Right ventricle myocardium superior (tissue), 1 donor: ENCODE data around the gene PDK1. TPM values are rescaled to one million over a fixed set of nuclear protein-coding genes. Genes with fewer than 3 reads are reported as not detected.
A peak's percentile ranks its signal among the peaks of the same experiment; 100 is the strongest.
"Not testable (repeated sequence)": the region's sequence is repeated elsewhere in the genome, so short reads cannot be mapped to it uniquely, and the experiment has no call there.

Source experiments
- ATAC-seq: fragments of 200-7000 bp; cut with Tn5 transposase; one replicate; pipeline ENCODE4 v1.9.1; 2020; ENCODE audit warnings: mild to moderate bottlenecking; ENCODE audit not compliant: poor library complexity
- DNase-seq: peaks from one replicate; pipeline ENCODE4 v3.0.0-alpha.2; 2020
- intact Hi-C: fragments of 100-400 bp; cut with DNase I; formaldehyde crosslinking; loops from one replicate; pipeline ENCODE4 v1.11.2; 2022
- total RNA-seq: library from RNA; stranded (reverse); fragmentation: NEBNext Ultra II Directional; extraction: Animal tissue kit (Norgen Biotek cat#: 25700); gene quantifications from one replicate; pipeline ENCODE4 v1.2.1, GENCODE V29; 2021
- donor health status: DM: no; HTN: yes; CAD: no; lungs with severe emphysema.

PDK1 gene
- total RNA-seq, 1 donor from 2014 or later: 38.3 TPM

DNA sequence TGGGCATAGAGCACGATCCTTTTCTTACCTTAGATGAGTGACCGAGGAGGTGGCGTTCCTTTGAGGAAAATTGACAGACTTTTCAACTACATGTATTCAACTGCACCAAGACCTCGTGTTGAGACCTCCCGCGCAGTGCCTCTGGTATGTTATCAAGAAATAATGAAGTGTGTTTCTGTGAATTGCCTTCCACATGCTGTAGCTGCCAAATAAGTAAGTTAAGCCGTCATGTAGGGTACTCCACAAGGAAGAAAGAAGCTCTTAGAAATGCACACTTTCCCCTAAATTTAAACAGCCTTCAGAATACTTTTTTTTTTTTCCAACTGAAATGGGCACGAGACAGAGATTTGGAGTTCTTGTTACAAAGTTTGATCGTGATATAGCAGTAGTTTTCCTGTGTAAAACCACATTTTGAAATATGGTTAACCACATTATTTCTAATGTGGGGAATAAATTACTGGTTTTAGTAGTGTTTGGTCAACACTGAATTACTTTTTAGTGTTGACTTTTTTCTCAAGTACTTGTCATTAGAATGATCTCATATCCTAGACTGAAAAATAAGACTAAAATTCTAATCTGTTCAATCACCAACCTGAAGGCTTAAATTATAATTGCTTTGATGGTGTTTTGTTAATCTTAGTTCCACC lies 30.5 kb downstream of the PDK1 start:
- no peak for ATAC-seq
- DNase-seq: no peak
- intact Hi-C loops: no loop called here

DNA sequence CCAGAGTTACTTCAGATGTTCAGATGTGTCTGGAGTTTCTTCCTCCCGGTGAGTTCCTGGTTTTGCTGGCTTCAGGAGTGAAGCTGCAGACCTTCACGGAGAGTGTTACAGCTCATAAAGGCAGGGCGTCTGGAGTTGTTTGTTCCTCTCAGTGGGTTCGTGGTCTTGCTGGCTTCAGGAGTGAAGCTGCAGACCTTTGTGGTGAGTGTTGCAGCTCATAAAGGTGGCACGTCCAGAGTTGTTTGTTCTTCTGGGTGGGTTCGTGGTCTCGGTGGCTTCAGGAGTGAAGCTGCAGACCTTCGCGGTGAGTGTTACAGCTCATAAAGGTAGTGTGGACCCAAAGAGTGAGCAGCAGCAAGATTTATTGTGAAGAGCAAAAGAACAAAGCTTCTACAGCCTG lies 31.3 kb downstream of the PDK1 start:
- ATAC-seq, DNase-seq, intact Hi-C loops: not testable (repeated sequence)

DNA sequence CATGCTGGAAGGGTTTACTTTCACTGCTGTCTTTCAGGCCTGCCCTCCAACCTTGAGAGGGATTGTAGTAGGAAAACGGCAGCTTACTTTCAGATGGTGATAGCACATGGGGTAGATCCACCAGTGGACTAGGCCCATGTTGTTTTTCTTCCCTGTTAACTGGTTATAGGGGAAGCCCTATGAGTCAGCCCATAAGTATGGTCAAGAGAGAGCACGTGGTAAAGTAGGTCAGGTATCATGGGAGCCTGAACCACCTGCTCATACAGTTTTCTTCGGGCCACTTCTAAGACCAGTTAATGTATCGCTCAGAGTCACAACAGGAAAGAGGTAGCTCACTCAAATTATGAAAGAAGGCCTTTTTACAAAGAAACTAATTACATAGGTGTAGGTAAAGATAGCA lies 33.0 kb downstream of the PDK1 start:
- DNase-seq (no peak), ATAC-seq (no peak)
- intact Hi-C loops: no loop called here

DNA sequence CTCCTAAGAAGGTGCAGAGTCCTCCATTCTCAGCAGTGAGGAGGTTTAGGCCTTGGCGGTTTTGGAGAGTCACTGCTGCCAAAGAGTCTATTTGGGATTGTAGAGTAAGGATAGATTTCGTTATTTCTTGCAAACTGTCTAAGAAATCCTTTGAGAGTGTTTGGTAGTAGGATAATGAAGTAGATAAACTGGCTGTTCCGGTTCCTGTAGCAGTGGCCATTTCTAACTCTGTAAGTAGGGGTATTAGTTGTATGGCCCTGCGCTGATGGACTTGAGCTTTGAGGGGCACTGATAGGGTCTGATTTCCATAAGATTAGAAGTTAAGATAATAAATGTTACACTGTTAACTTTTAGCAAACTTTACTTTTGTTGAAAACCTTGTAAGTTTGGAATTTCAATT lies 35.5 kb downstream of the PDK1 start:
- intact Hi-C loops, ATAC-seq, DNase-seq: not testable (repeated sequence)

DNA sequence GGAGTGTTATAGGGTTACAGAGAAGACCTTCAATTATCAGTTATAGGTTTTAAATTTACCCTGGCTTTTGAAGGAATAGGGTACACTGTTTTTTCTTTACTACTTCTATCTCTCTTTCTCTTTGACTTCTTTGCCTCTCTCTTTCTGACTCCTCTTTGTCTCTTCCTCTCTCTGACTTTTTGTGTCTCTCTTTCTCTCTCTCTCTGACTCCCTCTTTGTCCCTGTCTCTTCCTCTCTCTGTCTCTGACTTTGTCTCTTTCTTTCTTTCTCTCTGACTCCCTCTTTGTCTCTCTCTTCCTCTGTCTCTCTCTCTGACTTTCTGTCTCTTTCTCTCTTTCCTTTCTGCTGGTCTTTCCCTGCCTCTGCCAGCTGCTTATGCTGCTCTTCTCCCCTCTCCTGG lies 36.3 kb downstream of the PDK1 start:
- DNase-seq, ATAC-seq, intact Hi-C loops: not testable (repeated sequence)

DNA sequence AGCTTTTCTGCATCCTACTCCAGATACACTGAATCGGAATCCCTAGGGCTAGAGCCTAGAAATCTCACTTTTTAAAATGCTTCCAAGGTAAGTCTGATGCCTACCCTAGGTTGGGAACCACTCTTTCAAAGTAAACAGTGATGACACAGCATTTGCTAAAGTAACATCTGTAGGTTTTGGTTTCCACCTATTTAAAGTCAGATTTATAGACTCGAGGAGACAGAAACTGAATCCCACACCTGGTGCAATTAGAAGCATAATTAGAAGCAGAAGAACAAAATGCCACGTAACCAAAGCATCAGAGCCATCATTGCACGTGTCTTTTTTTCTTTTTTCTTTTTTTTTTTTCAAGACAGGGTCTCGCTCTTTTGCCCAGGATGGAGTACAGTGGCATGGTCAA lies 40.9 kb downstream of the PDK1 start:
- DNase-seq (no peak), ATAC-seq (no peak)
- intact Hi-C loops: no loop called here

DNA sequence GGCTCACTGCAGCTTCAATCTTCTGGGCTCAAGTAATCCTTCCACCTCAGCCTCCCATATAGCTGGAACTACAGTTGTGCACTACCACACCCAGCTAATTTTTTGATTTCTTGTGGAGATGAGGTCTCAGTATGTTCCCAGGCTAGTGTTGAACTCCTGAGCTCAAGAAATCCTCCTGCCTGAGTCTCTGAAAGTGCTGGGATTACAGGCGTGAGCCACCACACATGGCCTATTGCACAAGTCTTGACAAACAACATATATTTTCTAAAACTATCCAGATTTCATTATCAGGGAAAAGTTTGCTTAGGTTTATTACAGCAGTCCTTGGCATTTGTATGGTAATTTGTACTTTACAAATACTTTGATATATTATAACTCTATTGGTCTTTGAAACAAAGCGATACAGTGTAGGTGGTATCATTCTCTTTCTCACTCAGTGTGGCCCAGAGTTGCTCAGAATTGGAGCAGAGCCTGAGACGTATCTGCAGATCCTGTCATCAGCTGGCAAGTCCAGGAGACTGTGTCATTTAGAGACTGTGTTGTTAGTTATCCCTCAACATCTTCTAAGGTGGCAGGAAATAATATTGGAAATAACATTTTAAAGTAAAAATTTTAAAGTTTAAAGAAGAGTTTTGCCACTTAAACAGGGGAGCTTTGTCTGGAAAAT lies 41.4 kb downstream of the PDK1 start:
- intact Hi-C loops: no loop called here
- peak; percentile 62 for ATAC-seq
- DNase-seq: no peak

DNA sequence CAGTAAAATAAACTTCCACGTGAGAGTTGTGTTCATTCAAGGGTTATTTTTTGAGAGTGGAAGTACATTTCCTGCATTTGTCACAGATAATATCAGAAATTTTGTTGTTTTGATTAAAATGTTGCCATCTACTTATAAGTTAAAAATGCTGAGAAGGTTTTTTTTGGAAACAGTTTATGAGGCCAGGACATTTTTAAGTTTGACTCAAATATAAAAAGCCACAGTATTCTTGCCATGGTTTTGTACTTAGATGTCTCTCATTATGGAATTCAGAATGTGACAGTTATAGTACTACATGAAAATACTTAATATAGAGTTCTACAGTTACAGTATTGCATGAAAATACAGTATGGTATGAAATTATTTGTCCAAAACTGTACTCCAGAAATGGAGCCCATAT lies 44.1 kb downstream of the PDK1 start:
- intact Hi-C loops: no loop called here
- ATAC-seq (no peak), DNase-seq (no peak)

DNA sequence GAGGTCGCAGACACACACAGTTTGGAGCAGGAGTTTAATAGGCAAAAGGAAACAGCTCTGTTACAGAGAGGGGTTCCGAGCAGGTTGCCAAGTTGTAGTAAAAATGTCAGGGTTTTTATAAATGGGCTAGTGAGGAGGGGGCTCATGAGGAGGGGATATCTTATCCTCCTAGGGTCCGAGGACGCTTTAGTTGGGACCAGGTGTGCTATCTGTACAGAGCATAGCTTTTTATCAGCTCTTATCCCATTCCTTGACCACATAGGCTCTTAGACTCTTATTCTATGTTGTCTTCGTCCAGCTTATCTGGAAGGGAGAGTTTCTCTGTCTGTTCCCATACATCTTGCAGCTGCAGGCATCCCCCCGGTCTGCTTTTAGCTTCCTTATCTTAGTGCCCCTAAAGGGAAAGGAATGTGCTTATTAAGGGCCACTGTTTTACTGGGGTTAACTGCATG lies 44.7 kb downstream of the PDK1 start:
- intact Hi-C loops: no loop called here
- DNase-seq (no peak), ATAC-seq (no peak)

DNA sequence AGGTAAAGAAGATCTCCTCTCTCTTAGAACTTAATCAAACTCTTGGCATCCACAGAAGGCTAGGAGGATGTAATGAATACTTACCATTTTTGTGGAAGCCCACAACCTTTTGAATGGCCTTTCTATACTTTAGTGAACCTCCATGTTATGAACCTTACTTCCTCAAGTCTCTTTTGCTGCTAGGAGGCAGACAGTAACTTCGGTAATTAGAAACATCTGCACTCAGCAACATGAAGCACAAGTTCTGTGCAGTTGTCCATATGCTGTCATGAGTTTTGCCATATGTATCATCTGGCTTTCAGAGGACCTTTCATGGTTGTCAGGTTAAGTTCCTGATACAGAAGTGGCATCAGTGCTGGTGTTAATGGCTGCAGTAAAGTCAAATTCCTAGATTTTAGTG lies 50.4 kb downstream of the PDK1 start:
- intact Hi-C loops: no loop called here
- no peak for ATAC-seq
- no peak for DNase-seq

DNA sequence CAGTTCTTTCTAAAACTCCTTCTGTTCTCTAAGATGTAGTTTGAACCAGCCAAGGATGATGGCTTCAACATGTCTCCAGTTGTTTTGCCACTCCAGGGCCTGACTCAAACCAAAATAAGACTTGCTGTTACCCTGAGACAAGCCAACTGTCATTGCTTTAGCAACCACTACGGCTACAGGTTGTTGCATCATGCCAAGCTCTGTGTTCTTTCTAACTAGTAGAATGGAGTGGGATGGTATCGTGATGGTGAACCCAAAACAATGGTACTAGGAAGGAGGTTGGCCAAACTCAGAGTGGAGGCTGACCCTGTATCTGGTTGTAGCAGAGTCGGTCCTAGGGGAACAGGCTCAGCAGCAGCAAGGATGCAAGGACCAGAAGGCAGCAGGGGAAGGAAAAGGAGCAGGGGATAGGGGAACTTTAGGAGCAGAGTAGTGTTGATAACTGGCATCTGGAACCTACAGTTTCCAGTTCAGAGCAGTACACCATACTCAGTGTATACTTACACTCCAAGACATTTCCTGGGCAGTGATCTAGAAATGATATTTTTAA lies 51.6 kb downstream of the PDK1 start:
- DNase-seq (no peak), ATAC-seq (no peak)
- intact Hi-C loops: no loop called here

DNA sequence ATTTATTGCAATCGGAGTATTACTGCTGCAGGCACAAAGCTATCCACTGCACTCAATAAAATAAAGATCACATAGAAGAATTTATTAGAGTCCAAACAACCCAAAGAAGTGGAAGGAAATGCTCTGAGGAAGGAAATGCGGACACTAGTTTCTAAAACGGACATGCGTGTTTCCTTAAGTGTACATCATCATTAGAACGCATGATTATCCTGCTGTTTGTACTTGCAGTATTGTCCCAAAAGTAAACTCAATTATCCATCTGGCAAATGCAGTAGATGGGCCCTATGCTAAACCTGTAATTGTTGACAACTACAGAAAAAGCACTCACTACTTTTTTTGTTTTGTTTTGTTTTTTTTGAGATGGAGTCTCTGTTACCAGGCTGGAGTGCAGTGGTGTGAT lies 53.6 kb downstream of the PDK1 start:
- intact Hi-C loops: no loop called here
- DNase-seq (no peak), ATAC-seq (no peak)

DNA sequence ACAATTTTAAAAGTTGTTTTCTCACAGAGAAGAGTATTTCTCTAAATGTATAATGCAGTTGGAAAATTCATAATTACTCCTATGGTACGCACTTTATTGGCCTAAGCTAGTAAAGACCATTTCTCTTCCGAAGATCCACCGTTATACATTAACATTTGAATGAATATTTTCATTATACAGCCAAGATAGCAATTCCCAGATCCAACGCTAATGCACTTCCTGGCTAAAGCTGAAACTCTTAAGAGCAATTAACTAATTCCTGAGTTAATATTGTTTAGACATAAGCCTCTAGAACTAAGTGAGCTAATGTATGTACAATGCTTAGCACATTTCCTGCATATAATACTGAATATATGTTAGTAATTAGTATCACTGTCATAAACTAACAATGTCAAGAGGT lies 56.2 kb downstream of the PDK1 start:
- no peak for DNase-seq
- no peak for ATAC-seq
- intact Hi-C loops: no loop called here

DNA sequence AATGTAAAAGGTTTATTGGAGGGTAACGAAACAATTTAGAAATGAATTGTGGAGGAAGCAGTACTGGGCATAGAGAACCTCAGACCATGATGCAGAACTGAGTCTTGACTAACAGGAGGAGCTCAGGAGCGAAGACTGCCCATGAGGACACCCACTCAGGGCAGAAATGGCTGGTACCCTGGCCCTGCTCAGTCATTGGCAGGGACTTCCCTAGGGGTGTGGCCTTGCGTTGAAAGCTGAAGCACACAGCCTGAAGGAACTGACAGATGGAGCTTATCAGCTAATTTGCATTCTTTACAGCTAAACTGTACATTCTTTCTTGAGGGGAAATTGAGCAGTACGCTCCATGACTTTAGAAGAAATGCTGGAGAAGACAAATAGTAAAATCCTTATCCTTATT lies 57.1 kb downstream of the PDK1 start:
- DNase-seq: no peak
- intact Hi-C loops: no loop called here
- ATAC-seq: no peak

DNA sequence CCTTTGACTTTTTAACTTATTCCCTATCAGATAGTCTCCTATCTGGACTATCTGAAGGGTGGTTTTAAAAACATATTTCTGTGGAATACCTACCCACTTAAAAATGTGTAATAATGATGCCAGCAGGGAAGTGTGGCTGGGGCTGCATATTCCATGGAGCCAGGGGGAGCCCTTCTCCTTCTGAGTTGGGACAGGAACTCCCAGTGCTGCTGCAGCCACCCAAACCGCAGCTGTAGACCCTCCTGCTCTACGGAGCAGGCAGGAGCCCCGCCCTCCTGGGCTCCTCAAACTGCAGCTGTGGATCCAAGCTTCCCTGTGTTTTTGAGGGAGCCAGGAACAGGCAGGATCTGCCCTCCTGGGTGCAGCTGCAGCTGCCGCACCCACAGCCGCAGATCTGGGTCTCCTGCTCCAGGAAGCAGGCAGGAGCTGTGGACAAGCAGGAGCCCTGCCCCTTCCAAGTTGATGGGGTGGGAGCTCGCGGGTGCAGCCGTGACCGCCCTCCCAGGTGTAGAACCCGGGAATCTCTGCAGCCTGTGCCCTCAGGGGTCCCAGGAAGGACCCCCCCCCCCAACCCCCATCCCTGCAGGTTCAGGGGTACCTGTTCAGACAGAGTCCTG lies 57.8 kb downstream of the PDK1 start:
- no peak for DNase-seq
- ATAC-seq: no peak
- intact Hi-C loops: no loop called here

DNA sequence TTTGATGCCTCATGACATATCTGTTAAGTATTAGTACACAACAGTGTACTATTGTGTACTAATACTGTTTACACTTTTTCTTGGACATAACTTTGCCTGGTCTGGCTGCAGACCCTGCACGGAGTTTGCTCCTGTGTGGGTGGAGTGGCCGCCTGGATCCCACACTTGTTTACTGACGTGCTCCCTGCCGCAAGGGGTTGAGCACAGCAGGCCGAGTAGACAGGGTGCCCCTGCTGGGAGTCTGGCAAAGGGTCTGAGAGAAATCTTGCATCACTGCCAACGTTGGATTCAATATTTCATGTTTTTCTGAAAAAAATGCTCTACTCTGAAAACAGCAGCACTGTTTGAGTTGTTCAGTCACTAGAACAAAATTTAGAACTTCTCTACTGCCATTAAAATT lies 59.0 kb downstream of the PDK1 start:
- ATAC-seq (no peak), DNase-seq (no peak)
- intact Hi-C loops: no loop called here

DNA sequence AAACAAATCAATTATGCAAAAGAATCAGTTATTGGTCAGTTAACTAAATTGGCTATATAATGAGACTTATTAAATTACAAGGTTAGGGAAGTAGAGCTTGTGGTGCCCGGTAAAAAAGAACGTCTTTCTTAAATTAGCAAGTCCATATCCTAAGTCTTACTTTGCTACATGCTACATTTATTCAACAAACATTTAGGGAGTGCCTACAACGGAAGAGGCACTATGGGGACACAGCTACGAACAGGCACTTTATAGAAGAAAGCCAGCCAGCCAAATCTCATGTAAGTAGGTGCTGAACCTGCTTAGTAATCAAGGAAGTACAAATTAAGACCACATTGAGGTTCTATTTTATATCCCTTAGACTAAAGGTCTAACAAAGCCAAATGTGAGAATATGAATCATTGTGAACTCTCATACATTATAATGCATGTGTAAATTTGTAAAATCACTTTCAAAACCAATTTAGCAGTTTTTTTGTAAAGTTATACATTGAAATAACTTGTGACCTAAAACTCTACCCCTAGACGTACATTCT lies 59.9 kb downstream of the PDK1 start:
- no peak for DNase-seq
- intact Hi-C loops: no loop called here
- ATAC-seq: no peak

DNA sequence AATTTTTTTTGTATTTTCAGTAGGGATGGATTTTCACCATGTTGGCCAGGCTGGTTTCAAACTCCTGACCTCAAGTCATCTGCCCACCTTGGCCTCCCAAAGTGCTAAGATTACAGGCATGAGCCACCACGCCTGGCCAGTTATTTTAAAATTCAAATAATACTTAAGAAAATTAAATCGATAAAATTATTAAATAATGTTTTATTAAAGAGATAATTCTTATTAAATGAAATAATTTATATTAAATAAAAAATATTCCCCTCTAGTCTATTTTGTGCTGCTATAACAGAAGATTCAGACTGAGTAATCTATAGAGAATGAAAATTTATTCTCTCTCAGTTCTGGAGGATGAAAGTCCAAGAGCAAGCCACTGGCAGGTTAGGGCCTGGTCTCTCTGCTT lies 61.2 kb downstream of the PDK1 start:
- ATAC-seq (no peak), DNase-seq (no peak)
- intact Hi-C loops: no loop called here

DNA sequence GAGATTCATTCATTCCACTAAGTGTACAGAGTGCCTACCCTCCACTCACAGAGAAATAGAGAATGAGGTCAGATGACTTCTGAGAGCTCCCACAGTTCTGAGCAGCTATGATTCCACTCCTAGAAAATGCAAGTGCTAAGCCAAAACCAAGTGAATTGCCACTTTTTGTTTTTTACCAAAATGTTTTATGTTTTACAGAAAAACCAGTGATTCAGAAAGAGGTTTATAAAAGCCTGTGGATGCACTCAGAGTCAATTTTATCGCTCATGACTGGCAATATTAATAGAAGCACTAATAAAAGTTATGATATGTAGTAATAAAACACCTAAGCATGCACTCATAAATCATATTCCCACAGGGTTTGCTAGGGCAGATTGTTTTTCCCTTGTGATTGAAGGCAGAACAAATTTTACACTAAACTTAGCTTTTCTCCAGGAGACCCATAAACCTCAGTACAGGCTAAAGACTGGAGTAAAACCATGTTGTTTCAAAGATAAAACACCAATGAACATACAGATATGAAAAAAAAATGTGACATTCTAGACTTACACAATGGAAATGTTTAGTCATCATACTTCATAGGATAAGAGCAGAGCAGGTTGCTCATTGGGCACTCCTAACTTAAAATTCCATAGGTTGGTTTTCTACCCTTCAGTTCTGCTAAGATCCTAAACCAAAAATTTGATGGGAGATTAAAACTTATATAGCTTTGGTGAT lies 67.5 kb downstream of the PDK1 start:
- intact Hi-C loops: no loop called here
- DNase-seq (no peak), ATAC-seq (no peak)
